PC-9 (cell line): ENCODE data around the gene GPRASP1.
"Not testable (repeated sequence)": the region's sequence is repeated elsewhere in the genome, so short reads cannot be mapped to it uniquely, and the experiment has no call there.

ENCODE experiments used
- EZH2 ChIP-seq: fragments of 200-600 bp; sonication (generic); IDR thresholded peaks from 2 replicates; pipeline ENCODE4 v1.8.0; 2017; ENCODE audit warnings: antibody characterized with exemption, low read depth
- TF ChIP-seq, protein P1 (sequence below): fragments of 200-600 bp; sonication (generic); conservative IDR thresholded peaks from 2 replicates; pipeline ENCODE4 v1.6.1; 2017; ENCODE audit warnings: mixed run types, antibody characterized with exemption, mild to moderate bottlenecking, moderate library complexity

DNA sequence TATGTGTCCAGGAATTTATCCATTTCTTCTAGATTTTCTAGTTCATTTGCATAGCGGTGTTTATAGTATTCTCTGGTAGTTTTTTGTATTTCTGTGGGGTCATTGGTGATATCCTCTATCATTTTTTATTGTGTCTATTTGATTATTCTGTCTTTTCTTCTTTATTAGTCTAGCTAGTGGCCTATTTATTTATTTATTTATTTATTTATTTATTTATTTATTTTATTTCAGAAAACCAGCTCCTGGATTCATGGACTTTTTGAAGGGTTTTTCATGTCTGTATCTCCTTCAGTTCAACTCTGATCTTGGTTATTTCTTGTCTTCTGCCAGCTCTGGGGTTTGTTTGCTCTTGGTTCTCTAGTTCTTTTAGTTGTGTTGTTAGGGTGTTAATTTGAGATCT, 26.2 kb downstream of the GPRASP1 start:
- TF ChIP-seq, protein P1, sequence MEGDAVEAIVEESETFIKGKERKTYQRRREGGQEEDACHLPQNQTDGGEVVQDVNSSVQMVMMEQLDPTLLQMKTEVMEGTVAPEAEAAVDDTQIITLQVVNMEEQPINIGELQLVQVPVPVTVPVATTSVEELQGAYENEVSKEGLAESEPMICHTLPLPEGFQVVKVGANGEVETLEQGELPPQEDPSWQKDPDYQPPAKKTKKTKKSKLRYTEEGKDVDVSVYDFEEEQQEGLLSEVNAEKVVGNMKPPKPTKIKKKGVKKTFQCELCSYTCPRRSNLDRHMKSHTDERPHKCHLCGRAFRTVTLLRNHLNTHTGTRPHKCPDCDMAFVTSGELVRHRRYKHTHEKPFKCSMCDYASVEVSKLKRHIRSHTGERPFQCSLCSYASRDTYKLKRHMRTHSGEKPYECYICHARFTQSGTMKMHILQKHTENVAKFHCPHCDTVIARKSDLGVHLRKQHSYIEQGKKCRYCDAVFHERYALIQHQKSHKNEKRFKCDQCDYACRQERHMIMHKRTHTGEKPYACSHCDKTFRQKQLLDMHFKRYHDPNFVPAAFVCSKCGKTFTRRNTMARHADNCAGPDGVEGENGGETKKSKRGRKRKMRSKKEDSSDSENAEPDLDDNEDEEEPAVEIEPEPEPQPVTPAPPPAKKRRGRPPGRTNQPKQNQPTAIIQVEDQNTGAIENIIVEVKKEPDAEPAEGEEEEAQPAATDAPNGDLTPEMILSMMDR = not testable (repeated sequence)
- not testable (repeated sequence) for TF ChIP-seq EZH2
